ENCODE measurements around the gene CAPS.

- no peak for TF ChIP-seq CTCF (conservative IDR thresholded peaks at IDR 0.05)
- TF ChIP-seq EZH2 (IDR thresholded peaks at IDR 0.05; ENCODE audit: low read depth), result no peak
Observed at GRCh38 chr19:5953680-5954213, 39.7 kb downstream of the CAPS start.
